GM18505 (cell line): ENCODE data around the gene LARP4B.

Source experiments
- ATAC-seq: cut with Tn5 transposase; IDR thresholded peaks from one replicate; pipeline ENCODE4 v1.9.1; 2021; ENCODE audit not compliant: unreplicated experiment
- POLR2A ChIP-seq: IDR thresholded peaks from 4 replicates; pipeline ENCODE4 v1.6.1; 2011; ENCODE audit warnings: borderline replicate concordance; ENCODE audit not compliant: insufficient read depth, insufficient read length; ENCODE audit errors: extremely low read depth

Gene LARP4B

GRCh38 chr10:860519-860918 lies 71.0 kb downstream of the LARP4B start:
- TF ChIP-seq POLR2A, result no peak
- no peak for ATAC-seq

GRCh38 chr10:856416-857157 lies 74.9 kb downstream of the LARP4B start:
- TF ChIP-seq POLR2A, result no peak
- ATAC-seq, result no peak

- TF ChIP-seq POLR2A, result no peak
- no peak for ATAC-seq
Observed at GRCh38 chr10:855671-856070, 75.8 kb downstream of the LARP4B start.

GRCh38 chr10:855079-855478 lies 76.4 kb downstream of the LARP4B start:
- no peak for TF ChIP-seq POLR2A
- no peak for ATAC-seq

GRCh38 chr10:853017-853416 lies 78.5 kb downstream of the LARP4B start:
- no peak for TF ChIP-seq POLR2A
- ATAC-seq, result no peak

- TF ChIP-seq POLR2A, result no peak
Observed at GRCh38 chr10:852386-852785, 79.1 kb downstream of the LARP4B start.

GRCh38 chr10:851901-852300 lies 79.6 kb downstream of the LARP4B start:
- ATAC-seq, result peak; percentile 73
- TF ChIP-seq POLR2A, result no peak

More at GRCh38 chr10:852386-852785, 79.1 kb downstream of the LARP4B start:
- peak; percentile 28 for ATAC-seq

- TF ChIP-seq POLR2A, result no peak
- ATAC-seq, result no peak
Observed at GRCh38 chr10:850093-850492, 81.4 kb downstream of the LARP4B start.

GRCh38 chr10:847868-848267 lies 83.6 kb downstream of the LARP4B start:
- TF ChIP-seq POLR2A, result no peak
- no peak for ATAC-seq

GRCh38 chr10:846126-846685 lies 85.3 kb downstream of the LARP4B start:
- no peak for TF ChIP-seq POLR2A
- no peak for ATAC-seq

- no peak for TF ChIP-seq POLR2A
Observed at GRCh38 chr10:845526-845925, 86.0 kb downstream of the LARP4B start.

GRCh38 chr10:844552-844951 lies 87.0 kb downstream of the LARP4B start:
- TF ChIP-seq POLR2A, result no peak
- ATAC-seq, result no peak

More at GRCh38 chr10:845526-845925, 86.0 kb downstream of the LARP4B start:
- no peak for ATAC-seq

- no peak for TF ChIP-seq POLR2A
- ATAC-seq, result no peak
Observed at GRCh38 chr10:843703-844102, 87.8 kb downstream of the LARP4B start.

- ATAC-seq, result no peak
- TF ChIP-seq POLR2A, result no peak
Observed at GRCh38 chr10:842795-843194, 88.7 kb downstream of the LARP4B start.
